Activated effector memory CD4-positive, alpha-beta T cell treated with anti-CD3 and anti-CD28 coated beads, Interleukin-2, amount 50 U/mL, for 16 hours (primary cell): Measurements from ENCODE around the gene KLHL42.

ENCODE experiments used
- DNase-seq: peaks from one replicate; pipeline ENCODE4 v3.0.0-alpha.2; 2020

Gene KLHL42

DNA sequence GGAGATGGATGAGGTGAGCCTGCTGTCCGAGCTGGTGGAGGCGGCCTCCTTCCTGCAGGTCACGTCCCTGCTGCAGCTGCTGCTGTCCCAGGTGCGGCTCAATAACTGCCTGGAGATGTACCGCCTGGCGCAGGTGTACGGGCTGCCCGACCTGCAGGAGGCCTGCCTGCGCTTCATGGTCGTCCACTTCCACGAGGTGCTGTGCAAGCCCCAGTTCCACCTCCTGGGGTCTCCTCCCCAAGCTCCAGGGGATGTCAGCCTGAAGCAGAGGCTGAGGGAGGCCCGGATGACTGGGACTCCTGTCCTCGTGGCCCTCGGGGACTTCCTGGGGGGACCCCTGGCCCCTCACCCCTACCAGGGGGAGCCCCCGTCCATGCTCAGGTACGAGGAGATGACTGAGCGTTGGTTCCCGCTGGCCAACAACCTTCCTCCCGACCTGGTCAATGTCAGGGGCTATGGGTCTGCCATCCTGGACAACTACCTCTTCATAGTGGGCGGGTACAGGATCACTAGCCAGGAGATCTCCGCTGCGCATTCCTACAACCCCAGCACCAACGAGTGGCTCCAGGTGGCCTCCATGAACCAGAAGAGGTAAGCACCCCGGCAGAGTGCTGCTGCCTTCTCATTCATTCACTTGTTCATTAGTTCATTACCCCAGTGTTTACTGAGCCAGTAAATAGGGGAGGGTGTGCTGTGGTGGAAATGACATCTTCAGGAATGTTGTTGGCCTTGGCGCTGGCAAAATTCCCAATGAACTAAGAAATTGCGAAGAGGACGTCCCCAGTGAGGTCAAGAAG, 777 bp downstream of the KLHL42 start:
- DNase-seq: no peak

GRCh38 chr12:27781680-27782079, 1.6 kb downstream of the KLHL42 start:
- no peak for DNase-seq

GRCh38 chr12:27782481-27782880, 2.4 kb downstream of the KLHL42 start:
- DNase-seq: no peak

- DNase-seq: no peak
Measured at GRCh38 chr12:27785882-27786570, 6.0 kb downstream of the KLHL42 start.

- DNase-seq: no peak
Measured at GRCh38 chr12:27787559-27787958, 7.5 kb downstream of the KLHL42 start.

DNA sequence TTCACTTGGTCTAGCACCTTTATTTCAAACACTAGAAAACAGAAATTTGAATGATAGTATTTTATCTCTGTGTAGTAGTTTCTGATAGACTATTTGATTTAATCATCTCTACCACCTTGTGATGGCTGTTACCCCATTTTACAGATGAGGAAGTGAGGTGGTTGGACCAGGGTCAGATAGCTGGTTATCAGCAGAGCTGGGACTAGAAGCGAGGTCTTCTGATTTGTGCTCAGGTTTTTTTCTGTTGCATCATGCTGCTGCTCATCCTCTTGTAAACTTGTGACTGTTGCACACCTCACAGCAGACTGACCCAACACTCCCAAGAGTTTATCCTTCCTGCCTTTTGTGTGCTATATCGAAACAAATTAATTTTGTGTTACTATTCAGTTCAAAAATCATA, 10.1 kb downstream of the KLHL42 start:
- no peak for DNase-seq

DNA sequence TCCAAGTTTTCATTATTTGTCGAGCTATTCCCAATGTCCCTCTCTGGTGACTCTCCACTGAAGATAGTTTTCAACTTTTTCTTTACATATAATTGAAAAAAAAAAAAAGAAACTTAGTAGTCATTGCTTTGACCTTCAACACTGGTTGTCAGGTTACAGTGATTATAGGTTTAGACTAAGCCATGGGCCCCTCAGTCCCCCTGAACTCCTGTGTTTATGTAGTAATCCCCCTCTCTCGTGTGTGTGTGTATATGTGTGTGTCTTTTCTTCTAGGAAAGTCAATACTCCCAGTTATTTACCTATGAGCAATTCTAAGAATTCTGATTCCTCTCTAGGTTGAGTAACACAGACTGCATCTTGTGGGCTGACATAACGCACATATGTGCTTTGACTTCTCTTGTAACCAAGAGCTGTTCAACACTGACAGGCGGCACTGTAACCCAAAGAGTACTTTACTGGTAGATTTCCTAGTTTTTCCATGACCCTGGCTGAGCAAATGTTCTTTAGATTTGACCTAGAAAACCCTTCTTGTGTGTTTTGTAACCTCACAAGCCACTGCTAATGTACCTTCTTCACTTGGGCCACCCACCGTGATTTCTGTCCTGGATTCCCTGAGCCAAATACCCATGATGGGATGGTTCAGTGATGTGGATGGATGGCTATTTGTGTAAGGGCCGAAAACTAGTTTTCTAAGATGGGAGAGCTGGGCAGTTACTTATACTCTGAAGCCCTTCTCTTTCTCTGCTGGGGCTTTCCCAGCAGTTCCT, 15.0 kb downstream of the KLHL42 start:
- DNase-seq: no peak

DNA sequence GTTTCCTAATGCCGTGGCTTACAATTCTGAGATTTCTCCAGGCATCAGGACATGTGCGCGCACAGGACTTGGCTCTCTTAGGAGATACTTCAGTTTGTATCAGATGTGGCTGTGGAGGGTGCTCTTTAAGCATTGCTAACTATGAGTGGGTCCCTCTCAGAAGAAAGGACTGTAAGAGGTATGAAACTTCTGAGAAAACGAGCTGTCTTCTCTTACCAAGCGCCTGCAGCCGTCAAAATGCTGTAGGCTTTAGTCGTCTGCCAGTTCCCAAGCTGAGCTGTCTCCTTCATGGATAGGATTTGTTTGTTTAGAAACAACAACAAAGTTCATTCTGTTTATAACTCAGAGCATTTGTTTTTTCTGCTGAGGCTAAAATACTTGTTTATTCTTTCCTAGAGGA, 16.1 kb downstream of the KLHL42 start:
- DNase-seq: no peak

DNA sequence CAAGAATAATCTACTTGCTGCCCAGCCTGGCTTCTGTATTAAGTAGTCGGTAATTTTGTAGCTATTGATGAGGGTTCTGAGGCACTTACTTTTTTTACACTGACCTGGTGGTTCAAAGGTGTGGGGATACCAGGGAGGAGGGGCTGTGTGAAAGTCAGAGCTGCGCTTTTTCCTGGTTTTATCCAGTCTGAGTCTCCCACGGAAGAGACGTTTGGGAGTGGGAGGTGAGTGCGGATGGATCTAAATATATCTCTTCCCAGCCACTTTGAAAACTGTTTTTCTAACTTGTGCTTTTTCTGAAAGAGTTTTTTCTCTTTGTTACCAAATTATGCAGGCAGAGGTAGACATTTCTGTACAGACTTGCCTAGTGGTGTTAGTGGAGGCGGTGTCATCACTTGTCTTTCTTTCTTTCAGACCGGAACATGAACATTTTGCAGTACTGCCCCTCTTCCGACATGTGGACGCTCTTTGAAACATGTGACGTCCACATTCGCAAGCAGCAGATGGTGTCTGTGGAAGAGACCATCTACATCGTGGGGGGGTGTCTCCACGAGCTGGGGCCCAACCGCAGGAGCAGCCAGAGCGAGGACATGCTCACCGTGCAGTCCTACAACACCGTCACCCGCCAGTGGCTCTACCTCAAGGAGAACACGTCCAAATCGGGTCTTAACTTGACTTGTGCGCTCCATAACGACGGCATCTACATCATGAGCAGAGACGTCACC, 17.4 kb downstream of the KLHL42 start:
- no peak for DNase-seq

DNA sequence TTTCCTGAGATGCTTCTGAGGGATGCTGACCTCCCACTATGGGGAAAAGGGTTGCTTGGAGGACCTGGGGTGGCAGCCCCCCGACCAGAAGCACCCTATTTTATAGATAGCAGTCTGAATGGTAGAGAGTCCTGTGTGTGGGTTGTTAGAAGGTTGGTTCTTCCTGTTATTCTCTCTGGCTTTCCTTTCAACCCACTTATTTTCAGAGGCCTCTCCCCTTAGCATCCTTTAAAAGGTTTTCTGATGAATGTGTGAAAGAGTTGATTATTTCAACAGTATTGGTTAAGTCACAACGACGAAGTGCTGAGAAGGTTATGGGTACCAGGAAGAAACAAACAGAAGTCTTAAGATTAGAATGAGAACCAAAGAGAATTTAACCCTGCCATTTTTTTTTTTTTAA, 20.8 kb downstream of the KLHL42 start:
- DNase-seq: no peak

DNA sequence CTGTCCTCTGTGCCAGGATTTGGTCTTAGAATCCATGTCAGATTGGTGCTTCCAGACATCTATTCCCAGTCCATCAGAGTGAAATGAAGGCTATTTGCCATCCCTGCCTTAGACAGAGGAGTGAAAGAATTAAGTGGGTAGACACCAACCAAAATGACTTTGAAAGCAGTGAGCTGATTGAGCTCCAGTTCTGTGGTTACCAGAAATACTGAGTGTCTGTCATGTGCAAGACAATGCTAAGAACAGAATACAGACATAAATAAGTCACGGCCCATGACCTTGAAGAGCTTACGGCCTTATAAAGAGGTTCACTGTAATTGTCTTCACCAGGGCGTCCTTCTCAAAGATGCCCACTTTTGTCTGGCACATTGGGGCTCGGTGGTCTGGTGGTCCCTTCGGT, 21.6 kb downstream of the KLHL42 start:
- no peak for DNase-seq

- no peak for DNase-seq
Measured at GRCh38 chr12:27802511-27802910, 22.5 kb downstream of the KLHL42 start.

GRCh38 chr12:27802936-27803335, 22.9 kb downstream of the KLHL42 start:
- no peak for DNase-seq

DNA sequence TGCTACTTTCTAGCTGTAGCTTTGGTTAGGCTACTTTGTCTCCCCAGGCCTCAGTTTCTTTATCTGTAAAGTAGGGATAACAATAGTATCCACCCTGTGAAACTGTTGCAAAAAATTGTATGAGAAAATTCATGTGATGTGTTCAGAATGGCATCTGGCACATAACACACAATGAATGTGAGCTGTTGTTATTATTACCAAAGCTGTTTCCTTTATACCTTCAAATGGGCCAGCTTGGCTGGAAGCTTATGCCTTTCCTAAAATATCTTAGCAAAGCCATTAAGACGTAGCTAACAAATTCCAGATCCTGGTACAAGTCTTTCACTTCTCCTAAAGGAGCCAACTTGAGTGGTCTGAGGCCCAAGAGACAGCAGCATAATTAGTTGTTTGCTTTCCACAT, 25.2 kb downstream of the KLHL42 start:
- no peak for DNase-seq

DNA sequence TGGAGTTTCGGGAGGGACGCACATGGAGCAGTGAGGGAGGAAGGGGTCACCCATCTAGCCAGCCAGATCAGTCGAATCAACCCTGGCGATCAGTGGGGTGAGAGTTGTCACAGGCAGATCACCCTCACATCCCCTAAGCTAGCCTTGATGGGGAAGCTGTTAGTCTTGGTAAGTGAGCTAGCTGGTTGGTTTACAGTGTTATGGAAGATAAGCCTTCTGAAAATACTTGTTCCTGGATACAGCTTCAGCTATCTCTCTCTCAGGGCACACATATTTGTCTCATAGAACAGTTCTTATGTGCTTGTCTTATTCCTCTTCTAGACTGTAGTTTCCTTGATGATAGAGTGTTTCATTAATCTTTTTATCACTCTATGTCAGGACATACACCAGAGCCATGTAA, 26.2 kb downstream of the KLHL42 start:
- DNase-seq: no peak

DNA sequence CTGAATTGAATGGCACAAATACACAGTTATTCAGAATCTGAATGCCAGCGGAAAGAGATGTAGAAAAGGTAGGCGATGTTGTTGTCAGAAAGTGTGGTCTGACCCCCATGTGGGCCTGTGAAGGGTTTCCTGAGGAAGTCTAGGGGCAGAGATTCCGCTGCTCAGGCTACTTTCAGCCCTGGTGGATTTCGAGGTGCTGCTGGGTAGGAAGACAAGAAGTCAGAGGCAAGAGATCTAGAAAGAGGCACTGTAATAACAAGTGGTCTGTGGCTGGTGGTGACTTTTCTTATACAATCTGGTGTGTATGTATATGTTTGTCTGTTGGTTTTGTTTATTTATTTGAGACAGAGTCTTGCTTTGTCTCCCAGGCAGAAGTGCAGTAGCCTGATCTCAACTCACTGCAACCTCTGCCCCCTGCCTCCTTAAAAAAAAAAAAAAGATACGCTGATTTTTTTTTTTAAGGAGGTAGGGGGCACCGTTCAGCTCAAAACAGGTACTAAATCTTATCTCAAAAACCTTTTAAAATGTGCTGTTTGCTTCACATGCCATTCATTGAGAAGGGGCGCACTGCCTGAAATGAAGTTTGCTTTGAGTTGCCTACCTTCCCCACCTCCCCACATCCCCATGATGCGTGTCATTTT, 27.1 kb downstream of the KLHL42 start:
- DNase-seq: peak; percentile 72

GRCh38 chr12:27808841-27809240, 28.8 kb downstream of the KLHL42 start:
- DNase-seq: no peak

DNA sequence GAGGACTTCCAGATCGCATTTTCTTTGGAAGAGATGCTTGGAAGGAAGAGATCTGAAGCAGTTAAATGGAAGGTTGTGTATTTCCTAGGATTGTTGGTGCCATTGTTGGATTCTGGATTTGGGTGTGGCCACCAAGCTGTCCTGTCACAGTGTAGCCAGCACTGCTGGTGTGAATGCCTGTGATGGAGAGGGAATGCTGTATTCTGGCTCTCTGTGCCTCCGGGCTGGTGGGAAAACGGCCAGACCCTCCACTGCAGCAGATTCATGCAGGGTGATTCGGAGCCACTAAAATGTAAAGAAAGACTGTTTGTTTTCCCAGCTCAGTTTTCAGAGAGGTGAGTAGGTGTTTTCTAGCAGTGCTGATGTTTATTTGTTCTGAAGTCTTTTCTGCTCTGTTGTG, 30.7 kb downstream of the KLHL42 start:
- DNase-seq: no peak

DNA sequence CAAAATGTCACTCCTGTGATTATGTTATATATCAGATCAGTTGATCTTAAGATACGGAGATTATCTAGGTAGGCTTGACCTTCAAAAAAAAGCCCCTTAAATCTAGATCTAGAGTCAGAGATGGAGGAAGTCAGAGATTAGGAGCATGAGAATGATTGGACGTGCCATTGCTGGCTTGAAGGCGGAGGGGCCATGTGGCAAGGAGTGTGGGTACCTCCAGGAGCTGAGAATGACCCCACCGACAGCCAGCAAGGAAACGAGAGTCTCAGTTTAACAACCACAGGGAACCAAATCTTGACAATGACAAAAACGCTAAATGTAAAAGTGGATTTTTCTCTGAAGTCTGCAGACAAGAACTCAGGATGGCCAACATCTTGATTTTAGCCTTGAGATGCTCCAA, 32.5 kb downstream of the KLHL42 start:
- DNase-seq: no peak

- DNase-seq: no peak
Measured at GRCh38 chr12:27814411-27814810, 34.4 kb downstream of the KLHL42 start.

GRCh38 chr12:27814851-27815591, 35.0 kb downstream of the KLHL42 start:
- DNase-seq: no peak

- DNase-seq: no peak
Measured at GRCh38 chr12:27817766-27818165, 37.7 kb downstream of the KLHL42 start.
